ENCODE data around the gene DDX28.
"Not testable (repeated sequence)": the region's sequence is repeated elsewhere in the genome, so short reads cannot be mapped to it uniquely, and the experiment has no call there.

DNA sequence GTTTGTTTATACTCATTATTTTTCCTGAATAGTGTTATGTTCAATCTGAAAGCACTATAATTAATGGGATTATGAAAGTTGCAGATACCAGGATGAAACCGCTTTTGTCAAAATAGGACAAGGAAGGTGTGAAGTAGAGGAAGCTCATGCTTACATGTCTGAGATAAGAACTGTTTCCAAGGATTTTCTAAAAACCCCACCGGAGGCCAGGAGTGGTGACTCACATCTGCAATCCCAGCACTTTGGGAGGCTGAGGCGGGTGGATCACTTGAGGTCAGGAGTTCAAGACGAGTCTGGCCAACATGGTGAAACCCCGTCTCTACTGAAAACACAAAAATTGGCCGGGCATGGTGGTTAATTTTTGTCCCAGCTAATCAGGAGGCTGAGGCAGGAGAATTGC is 7.1 kb upstream of the DDX28 start:
- TF ChIP-seq CTCF, POLR2A (IDR thresholded peaks at IDR 0.05): not testable (repeated sequence)

Data from testis (tissue), 2 donors.